OCI-LY1 (cell line): ENCODE data around the gene TGFBR3L.

Experiments used
- CTCF ChIP-seq: fragments of 200-600 bp; sonication (generic), shearing (Covaris generic); IDR thresholded peaks from 2 replicates; pipeline ENCODE4 v1.5.1; 2017; ENCODE audit warnings: mild to moderate bottlenecking, antibody characterized with exemption, low read length, moderate library complexity, mixed read lengths
- EZH2 ChIP-seq: fragments of 200-600 bp; sonication (generic), shearing (Covaris generic); IDR thresholded peaks from 2 replicates; pipeline ENCODE4 v1.8.0; 2017; ENCODE audit warnings: borderline replicate concordance, mixed run types, mild to moderate bottlenecking, antibody characterized with exemption, low read length, moderate library complexity, mixed read lengths

DNA sequence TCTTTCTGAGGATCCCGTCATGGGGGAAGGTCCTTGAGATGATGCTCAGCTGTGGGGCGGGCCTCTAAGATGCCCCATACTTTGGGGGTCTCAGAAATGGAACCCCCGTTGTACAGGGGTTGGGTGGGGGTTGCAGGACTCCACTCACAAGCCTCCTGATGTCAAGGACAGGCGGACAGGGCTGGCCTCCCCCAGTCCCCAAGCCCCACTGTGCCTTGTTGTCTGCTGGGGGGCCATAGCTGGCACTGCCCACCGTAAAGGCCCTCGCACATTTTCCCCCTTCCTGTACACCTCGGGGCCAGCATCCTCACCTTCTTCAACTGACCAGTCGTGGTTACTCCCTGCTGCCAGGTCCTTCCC is 8.2 kb downstream of the TGFBR3L start:
- TF ChIP-seq CTCF (no peak), EZH2 (no peak)
